ENCODE results near the gene CD58.
A peak's percentile ranks its signal among the peaks of the same experiment; 100 is the strongest.
"Not testable (repeated sequence)": the region's sequence is repeated elsewhere in the genome, so short reads cannot be mapped to it uniquely, and the experiment has no call there.

CD58 gene

DNA sequence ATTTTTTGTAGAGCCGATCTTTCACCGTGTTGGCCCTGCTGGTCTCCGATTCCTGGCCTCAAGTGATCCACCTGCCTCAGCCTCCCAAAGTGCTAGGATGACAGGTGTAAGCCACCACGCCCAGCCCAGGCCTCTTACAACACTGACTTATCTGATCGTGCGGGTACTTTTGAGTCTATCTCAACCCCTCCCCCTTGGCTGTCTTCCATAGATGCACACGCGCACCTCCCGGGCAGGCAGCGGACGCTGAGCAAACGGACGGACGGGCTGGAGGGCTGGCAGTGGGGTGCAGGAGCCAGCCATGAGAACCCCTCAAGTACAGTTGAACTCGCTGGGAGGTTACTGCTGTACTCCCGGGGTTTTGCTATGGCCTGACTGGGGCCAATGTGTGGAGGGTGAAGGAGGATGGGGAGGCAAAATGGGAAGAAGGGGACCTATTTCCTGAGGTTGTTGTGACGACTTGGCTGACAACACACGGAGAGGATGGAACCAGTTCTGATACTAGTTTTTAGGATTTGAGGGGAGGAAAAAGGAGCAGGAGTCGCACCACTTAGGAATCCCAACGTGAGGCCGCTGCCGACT is 959 bp downstream of the CD58 start:
- no peak for DNase-seq

DNA sequence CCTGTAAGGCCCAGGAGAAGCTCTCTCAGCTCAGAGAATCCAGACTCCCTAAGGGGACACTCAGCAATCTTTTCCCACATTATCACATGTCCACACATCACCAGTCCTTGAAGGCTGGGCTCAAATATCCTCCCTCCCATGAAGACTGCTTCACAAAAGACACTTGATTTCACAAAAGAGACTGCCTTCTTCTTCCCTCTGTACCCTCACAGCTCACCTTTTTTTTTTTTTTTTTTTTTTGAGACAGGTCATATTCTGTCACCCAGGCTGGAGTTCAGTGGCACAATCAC is 1.5 kb downstream of the CD58 start:
- DNase-seq = no peak

DNA sequence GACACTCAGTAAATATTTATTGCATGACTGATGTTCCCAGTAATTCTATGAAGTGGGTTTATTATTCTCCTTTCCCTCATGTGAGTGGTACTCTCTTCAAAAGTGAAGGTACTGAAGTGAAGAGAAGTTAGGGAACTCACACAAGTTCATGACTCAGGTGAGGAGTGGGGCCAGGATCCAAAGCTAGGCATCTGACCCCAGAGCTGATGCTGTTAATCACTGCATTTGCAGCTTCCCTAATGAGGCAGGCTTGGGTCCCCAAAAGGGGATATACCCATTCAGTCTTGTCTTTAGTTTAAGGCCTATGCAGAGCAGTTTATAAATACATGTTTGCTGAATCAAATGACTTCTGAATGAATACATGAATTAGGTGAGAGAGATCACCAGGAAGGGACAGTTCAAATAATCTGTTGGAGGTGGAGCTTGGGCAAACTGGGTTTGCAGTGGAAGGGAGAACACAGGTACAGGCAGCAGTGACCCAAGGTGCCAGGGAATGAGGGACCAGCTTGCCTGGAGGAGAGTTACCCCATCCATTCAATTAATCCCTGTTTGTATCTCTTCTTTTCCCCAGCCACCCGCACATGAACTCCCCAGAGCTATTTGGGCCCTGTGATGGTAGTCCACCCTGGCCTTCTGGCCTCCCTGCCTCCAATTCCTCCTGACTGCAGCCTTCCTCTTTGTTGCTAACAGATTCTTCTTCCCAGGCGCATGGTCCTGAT is 2.0 kb downstream of the CD58 start:
- DNase-seq = no peak

DNA sequence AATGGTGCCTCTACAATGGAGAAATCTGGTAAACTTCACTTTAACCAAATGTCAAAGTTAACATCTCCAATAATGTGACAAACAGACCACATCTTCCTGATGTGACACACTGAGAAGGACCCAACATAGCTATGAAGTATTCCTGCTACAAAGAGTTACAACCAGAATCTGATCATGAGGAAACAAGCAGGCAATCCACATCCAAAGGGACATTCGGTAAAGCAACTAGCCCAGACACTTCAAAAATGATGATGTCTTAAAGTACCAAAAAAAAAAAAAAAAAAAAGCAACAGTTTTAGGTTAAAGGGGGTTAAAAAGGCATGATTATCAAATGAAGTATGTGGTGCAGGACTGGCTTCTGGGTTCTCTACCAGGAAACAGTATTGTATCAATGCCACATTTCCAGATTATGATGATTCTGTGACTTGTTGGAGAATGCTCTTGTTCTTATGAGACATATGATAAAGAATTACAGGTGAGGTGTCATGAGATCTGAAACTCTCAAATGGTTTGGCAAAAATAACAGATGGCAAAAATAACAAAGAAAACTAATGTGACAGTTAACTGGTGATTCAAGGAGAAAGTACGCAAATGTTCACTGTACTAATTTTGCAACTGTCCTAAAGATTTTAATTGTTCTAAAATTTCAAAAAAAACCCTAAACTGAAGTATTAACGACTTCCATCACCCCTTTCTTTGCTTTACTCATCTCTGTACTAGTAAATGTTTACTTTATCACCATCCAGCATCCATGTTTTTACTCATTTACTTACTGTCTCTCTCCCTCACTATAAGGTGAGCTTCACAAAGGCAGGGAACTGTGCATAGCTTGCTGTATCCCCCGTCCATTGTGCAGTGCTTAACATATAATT is 2.8 kb downstream of the CD58 start:
- no peak for DNase-seq

DNA sequence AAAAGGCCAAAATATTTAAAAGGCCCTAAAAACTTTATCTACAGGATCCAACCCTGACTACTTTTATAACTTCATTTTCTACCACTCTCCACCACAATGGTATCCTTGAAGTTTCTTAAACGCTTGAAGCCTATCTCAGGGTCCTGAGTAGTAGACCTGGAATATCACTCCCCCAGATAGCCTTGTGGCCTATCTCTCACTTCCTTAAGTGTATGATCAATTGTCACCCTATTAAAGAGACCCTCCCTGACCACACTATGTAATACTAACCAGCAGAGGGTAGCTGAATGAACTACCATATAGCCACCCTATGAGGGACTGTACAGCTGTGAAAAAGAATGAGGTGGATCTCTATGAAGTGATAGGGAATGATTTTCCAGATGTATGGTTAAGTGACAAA is 5.6 kb downstream of the CD58 start:
- DNase-seq = no peak

DNA sequence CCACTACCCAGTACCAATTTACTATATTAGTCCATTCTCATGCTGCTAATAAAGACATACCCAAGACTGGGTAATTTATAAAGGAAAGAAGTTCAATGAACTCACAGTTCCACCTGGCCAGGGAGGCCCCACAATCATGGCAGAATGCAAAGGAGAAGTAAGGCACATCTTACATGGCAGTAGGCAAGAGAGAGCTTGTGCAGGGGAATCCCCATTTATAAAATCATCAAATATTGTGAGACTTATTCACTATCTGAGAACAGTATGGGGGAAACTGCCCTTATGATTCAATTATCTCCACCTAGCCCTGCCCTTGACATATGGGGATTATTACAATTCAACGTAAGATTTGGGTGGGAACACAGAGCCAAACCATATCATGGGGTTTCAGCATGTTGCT is 6.4 kb downstream of the CD58 start:
- no peak for DNase-seq

DNA sequence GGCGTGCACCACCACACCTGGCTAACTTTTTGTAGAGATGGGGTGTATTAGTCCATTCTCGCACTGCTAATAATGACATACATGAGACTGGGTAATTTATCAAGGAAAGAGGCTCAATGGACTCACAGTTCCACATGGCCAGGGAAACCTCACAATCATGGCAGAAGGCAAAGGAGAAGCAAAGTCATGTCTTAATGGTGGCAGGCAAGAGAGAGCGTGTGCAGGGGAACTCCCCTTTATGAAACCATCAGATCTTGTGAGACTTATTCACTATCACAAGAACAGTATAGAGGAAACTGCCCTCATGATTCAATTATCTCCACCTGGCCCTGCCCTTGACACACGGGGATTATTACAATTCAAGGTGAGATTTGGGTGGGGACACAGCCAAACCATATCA is 8.4 kb downstream of the CD58 start:
- not testable (repeated sequence) for DNase-seq

DNA sequence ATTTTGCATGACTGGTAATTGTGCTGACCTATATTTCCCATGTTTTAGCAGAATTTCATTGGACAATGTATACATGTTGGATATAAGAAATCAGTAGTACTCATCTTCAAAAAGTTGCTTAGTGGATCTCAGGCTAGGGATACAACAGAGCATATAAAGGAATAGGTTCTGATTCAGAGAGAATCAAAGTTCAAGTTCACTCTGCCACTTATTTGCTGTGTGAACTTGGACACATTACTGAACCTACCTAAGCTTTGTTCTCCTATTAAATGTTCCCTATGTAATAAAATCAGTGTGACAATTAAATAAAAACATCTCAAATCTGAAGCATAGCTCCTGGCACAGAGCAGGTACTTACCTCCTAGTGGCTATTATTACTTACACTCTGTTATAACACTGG is 9.3 kb downstream of the CD58 start:
- no peak for DNase-seq

DNA sequence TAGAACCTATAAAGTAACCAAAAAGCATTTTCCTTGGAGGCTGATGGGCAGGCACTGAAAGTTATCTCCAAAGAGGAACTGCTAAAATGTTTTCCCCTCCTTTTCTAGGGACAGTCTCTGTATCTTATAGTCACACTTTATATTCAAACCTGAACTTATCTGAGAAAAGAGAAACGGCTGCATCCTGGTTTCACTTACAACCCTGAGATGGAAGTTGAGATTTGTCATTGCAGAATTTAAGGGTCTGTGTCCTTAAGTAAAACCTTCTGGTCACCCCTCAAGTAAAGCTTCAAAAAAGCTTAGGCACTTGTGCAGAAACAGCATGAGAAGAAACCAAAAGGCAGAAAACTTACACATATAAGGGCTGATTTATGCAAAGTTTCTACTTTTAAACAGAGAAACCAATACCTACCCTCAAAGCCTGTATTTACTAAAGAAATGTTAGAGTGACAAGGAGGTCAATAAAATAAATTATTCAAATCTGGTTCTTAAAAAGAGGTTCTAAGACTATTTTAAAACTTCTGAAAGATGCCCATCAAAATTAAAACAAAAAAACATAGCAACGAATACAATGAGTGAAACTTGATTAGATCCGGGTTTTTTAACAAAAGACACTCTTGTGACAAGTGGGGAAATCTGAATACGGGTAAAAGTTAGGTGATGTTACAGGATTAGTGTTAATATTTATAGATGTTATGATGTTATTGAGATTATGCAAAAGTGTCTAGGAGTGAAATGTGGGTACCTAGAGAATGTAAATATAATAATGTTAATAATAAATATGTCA is 9.9 kb downstream of the CD58 start:
- no peak for DNase-seq

DNA sequence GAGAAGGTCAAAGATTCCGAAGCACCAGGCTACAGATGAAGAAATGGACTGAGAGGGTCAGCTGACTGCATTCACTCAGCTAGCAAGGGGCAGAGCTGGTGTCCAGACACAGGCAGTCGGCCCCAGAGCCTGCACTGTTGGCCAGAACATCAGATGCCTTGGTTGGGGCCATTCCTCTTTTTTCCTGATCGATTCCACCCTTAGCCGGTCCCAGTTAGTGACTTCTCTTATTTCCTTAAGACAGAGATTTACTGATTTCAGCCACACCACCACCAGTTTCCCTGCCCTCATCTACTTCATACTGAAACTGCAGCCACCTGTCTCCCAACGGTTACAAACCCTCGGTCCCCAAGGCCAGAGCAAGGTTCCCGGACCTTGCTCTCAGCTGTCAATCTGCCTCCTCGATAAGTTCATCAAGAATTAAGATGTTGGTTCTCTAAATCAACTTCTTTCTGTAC is 11.5 kb downstream of the CD58 start:
- DNase-seq = no peak

DNA sequence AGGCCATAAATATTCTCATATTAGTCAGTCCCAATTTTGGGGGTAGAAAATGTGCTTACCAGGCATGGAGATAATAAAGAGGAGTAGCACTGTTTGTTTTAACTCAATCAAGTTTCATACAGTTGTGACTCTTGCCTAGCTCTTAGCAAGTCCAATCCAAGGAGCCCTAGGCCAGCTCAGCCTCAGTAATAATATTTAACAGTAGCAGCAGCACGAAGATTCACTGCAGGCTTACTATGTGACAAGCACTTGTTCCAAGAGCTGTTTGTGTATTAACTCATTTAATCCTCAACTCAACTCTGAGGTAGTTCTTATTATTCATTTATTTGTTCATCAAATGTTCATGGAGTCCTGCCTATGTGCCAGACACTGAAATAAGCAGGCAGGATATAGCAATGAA is 12.3 kb downstream of the CD58 start:
- no peak for DNase-seq

DNA sequence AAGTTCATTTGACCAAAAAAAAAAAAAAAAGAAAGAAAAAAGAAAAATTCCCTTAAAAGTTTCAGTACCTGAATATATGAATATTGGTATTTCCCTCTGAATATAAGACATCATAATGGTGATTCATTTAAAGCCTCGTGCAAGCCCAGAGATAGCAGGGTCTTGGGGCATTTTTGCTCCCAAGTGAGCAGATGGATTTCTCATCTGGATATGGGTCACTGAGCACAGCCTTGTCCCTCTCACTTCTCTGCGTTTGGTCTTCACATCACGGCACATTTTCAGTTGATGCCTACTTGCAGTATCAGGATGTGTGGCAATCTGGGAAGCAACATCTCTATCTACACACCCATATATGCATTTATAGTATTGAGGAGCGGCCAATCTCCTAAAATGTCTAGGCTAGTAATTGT is 12.7 kb downstream of the CD58 start:
- no peak for DNase-seq

DNA sequence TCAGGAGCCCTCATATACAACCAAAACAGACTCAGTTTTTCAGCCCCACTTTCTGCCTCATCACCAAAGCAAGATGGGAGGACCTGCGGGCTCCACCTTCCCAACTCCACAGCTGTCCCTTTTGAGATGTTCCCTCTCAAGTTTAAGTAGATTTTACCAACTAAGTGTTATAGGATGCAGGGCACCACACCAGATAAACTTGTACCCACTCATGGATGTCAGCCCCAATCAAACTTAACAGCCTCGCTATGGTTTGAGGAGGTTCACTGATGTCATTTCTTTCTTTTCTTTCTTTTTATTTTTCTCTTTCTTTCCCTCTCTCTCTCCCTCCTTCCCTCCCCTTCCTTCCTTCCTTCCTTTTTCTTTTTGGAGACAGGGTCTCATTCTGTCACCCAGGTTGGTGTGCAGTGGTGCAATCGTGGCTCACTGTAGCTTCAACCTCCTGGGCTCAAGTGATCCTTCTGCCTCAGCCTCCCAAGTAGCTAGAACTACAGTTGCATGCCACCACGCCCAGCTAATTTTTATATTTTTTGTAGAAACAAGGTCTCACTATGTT is 13.4 kb downstream of the CD58 start:
- DNase-seq = no peak

DNA sequence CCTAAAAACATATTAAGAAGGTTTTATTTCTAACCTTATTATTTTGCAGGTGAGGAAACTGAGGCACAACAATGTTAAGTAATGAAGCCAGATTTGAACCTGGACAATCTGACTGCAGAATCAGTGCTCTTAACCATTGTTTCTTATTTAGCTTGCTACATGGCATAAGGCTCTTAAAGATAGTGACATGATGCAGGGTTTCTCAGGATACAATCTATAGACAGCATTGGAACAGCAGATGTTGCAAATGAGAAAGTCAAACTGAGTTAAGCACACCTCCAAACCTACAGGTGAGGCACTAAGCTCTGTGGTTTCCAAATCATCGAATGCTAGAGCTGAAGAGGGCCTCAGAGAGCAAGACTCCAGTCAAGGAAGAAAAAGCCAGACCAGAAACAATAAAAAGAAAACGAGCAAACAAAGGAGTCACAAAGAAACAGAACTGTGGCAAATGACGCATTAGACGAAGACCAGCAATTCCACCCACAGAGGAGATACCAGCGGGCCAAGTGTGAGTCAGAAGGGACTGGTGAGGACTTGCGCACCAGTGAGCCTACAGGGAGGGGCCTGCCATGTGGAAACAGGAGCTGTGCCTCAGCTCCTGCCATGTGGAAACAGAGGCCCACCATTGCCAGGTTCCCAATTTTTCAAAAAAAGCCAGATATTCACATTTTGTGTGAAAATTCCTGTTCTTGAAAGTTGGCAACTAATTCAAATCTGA is 14.4 kb downstream of the CD58 start:
- DNase-seq = peak; percentile 89

DNA sequence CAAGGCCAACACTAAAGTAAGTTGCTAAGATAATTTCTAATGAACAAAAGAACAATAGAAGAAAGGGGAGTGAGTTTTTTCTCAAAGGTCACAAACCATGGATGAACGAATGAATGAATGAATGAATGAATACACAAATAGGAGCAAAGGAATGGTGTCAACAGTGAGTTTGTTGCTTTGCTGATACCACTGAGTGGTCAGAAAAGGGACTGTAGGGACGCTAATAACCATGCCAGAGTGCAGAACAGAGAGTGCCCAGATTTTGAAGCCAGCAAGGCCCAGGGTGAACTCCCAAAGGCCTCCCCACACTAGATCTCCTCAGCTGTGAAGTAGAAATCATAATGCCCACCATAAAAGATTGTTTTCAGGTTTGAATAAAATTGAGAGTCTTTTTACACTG is 15.9 kb downstream of the CD58 start:
- no peak for DNase-seq

DNA sequence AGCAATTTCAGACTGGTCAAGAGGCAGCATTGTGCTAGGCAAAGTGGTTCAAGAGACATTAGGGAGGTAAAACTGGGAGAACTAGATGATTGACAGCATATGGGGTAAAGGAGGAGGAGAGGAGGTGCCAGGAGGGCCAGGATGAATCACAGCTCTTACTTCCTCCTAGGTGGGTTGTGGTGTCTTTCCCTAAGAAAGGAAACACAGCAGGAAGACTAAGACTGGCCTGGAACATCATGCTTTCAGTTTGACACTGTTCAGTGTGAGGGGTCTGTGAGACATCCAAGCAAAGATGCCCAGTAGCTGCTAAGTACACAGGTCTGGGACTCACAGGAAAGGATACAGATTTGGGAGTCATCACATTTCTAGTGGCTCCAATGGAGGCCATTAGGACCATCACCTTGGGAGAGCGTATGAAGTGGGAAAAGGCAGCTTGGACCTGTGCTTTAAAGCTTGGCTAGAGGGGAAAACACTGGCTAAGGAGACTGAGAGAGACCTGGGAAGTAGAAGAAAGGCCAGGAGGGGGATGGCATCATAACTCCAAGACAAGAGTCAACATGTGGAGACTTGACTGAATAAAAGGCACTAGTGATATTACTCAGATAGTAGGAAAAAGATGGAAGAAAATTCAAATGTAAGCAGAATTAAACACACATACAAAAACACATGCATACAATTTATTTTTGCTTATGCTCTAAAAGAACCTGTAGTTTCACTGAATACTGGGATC is 17.3 kb downstream of the CD58 start:
- no peak for DNase-seq

DNA sequence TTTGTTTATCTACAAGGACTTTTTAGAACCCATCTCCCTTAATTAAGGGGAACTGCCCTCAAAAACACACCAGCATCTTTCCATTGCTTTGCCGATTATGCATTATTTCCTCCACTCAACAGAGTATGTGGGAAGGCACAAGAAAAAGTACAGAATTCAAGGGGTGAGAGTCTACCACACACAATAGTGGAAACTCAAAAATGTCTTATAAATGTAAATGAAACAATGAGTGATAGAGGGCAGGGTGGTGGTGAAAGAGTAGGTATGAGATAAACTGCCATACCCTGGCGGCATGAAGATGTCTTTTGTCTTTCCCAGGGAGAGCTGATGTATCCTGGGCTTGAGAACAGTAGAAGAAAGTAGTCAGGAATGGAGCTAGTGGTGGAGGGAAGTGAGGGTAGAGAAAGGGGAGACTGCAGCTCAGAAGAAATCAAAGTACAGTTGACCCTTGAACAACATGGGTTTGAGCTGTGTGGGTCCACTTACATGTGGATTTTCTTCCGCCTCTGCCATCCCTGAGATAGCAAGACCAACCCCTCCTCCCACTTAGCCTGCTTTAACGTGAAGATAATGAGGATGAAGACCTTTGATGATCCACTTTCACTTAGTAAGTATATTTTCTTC is 24.4 kb downstream of the CD58 start:
- no peak for DNase-seq

DNA sequence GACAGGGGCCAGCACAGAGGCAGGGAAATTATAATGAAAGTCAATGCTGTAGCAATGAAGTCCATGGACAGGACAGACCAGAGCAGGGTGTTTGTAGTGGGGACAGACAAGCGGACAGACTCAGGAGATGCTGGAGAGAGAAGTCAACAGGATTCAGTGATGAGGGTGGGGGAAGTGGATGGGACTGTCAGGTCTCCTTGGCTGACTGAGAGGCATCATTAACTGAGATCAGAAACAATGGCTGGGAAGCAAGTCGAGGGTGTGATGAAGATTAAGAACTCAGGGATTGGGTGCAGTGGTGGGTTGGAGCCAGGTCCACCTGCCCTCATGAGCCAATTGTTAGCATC is 25.5 kb downstream of the CD58 start:
- no peak for DNase-seq

DNA sequence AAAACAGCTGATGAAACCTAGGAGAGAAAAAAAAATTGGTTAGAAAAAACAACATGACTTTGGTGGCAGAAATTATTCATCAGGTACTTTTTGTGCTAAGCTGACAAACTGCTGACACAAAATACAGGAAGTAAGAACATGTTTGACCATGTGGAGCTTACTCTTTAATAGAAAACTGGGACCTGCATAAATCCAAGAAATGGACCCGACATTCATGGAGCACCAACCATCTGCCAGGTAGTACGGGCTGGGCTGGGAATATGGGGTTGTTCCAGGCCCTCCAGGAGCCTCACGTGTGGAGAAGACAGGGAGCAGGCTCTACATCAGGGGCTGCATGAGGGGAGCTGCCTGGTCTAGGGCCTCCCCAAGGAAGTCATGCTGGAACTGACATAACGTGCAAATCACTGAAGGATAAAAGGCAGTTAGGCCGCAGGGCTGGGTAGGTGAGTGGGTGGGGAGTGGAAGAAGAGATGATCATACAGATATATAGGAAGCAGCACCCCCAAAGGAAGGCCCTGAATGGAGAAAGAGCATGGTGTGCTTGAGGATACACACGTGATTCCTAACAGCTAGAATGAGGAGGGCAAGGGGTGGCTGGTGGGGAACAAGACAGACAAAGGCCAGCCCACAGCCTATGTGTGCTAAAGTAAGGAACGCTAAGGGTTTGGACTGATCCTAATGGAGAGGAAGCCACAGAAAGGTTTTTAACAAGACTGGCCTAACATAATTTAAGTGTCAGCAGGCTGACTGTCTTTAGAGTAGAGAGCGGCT is 26.1 kb downstream of the CD58 start:
- DNase-seq = no peak

DNA sequence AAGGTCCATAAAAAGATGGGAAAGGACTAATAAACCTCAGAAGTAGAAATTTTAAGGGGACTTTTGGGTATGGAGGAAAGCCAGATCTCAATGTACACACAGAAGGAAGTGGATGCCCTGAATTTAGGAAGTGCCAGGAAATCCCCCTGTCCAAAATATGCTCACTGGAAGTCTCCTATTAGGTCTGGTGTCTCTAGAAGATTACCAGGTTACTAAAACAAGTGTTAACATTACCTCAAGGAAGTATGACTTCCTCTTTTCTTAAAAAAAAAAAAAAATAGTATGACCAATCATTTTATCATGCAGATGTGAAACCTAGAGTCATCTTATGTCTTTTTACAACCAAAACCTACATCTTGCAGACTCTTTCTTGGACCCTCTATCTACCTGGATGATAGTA is 30.7 kb downstream of the CD58 start:
- no peak for DNase-seq

DNA sequence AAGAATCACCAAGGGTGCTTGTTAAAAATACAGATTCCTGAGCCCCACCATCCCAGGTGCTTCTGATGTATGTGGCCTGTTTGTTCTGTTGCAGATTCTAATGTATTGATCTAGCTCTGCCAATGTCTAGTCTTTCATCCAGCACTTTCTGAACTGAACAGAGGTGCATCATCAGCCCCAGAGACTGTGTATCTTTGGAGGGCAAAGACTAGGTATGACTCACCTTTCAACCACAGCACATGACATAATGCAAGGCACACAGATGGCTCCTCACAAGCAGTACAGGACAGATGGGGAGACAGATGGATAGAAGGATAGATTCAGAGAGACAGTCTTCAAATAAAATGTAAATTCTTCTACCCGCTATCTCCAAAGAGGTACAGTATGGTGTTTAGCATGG is 32.3 kb downstream of the CD58 start:
- no peak for DNase-seq

All from islet precursor cell (in vitro differentiated cells).